Lower leg skin (tissue), 3 donors: ENCODE data around the gene STARD10.

Source experiments
- POLR2A ChIP-seq, 2 donors: fragments of 450-650 bp; IDR thresholded peaks; one replicate each; pipeline ENCODE4 v1.6.1; 2016 to 2017; ENCODE audit warnings: antibody characterized with exemption in 2 of 2, mild to moderate bottlenecking in 1 of 2, moderate library complexity in 1 of 2
- TF ChIP-seq, protein P1 (sequence below), 3 donors: fragments of 450-650 bp; IDR thresholded peaks; one replicate each; pipeline ENCODE4 v1.5.1; 2016; ENCODE audit warnings: antibody characterized with exemption in 3 of 3, mild to moderate bottlenecking in 3 of 3, moderate library complexity in 2 of 3

DNA sequence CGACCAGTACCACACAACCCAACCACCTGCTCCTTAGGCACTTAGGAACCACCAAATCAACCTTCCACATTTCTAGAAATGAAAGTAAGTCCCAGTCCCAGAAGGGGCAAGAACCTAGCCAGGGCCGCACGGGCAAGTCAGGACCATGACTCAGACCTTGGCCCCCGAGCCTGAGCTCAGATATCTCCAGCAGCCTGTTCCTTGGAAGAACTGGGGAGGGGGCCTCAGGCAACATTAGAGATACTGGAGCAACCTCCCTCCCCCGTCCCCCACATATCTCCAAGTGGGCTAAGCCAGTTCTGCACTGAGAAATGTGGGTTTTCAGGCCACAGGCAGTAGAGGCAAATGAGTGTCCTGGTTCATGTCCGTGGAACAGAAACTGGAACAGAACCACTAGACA, 49.4 kb downstream of the STARD10 start:
- TF ChIP-seq, protein P1, sequence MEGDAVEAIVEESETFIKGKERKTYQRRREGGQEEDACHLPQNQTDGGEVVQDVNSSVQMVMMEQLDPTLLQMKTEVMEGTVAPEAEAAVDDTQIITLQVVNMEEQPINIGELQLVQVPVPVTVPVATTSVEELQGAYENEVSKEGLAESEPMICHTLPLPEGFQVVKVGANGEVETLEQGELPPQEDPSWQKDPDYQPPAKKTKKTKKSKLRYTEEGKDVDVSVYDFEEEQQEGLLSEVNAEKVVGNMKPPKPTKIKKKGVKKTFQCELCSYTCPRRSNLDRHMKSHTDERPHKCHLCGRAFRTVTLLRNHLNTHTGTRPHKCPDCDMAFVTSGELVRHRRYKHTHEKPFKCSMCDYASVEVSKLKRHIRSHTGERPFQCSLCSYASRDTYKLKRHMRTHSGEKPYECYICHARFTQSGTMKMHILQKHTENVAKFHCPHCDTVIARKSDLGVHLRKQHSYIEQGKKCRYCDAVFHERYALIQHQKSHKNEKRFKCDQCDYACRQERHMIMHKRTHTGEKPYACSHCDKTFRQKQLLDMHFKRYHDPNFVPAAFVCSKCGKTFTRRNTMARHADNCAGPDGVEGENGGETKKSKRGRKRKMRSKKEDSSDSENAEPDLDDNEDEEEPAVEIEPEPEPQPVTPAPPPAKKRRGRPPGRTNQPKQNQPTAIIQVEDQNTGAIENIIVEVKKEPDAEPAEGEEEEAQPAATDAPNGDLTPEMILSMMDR (IDR thresholded peaks at IDR 0.05) = no peak
- no peak for TF ChIP-seq POLR2A (IDR thresholded peaks at IDR 0.05)
